Brain microvascular endothelial cell (primary cell): ENCODE data around the gene TFPI2.

Experiments used
- DNase-seq: peaks from one replicate; pipeline ENCODE4 v3.0.0-alpha.2; 2020
- H3K27ac ChIP-seq: fragments of 250-450 bp; sonication (Bioruptor Pico); 2 replicates; pipeline ENCODE4 v1.5.1; 2020; ENCODE audit warnings: mild to moderate bottlenecking, moderate library complexity
- H3K27me3 ChIP-seq: fragments of 250-450 bp; sonication (Bioruptor Pico); replicated peaks from 2 replicates; pipeline ENCODE4 v1.5.1; 2020; ENCODE audit warnings: mild to moderate bottlenecking
- H3K36me3 ChIP-seq: fragments of 250-450 bp; sonication (Bioruptor Pico); replicated peaks from 2 replicates; pipeline ENCODE4 v1.5.1; 2020; ENCODE audit warnings: mild to moderate bottlenecking
- H3K4me3 ChIP-seq: 2 replicates; pipeline ENCODE4 v1.5.1; 2011; ENCODE audit warnings: low read depth, mild to moderate bottlenecking, control low read depth, low read length, moderate library complexity
- CTCF ChIP-seq: IDR thresholded peaks from 2 replicates; pipeline ENCODE4 v1.5.1; 2011; ENCODE audit warnings: low read depth, mild to moderate bottlenecking, moderate library complexity, low read length, control low read depth, inconsistent platforms; ENCODE audit errors: missing control alignments
- in situ Hi-C: cut with HindIII; loops from 2 replicates; pipeline ENCODE4 v1.10.0; 2017; ENCODE audit warnings: low sequenced_read_pairs, low pct_ligation_motif_present

The TFPI2 gene

GRCh38 chr7:93889261-93889660 lies 1.3 kb downstream of the TFPI2 start:
- Histone ChIP-seq H3K27me3 (no peaks in the 10 kb centered on the region), H3K4me3 (peak overlapping the region; percentile 79), H3K36me3 (no peaks in the 10 kb centered on the region), H3K27ac (peak overlapping the region; percentile 73)
- no peak for TF ChIP-seq CTCF
- DNase-seq: peak; percentile 58
- in situ Hi-C loops: no loop called here

GRCh38 chr7:93884541-93884940 lies 6.0 kb downstream of the TFPI2 start:
- DNase-seq: no peak
- Histone ChIP-seq H3K27ac (no peak overlapping the region), H3K4me3 (no peak overlapping the region), H3K27me3 (no peaks in the 10 kb centered on the region), H3K36me3 (no peaks in the 10 kb centered on the region)
- TF ChIP-seq CTCF: no peak
- in situ Hi-C loops: no loop called here

GRCh38 chr7:93883917-93884345 lies 6.6 kb downstream of the TFPI2 start:
- Histone ChIP-seq H3K27ac (no peak overlapping the region), H3K36me3 (no peaks in the 10 kb centered on the region), H3K4me3 (no peak overlapping the region), H3K27me3 (no peaks in the 10 kb centered on the region)
- TF ChIP-seq CTCF: no peak
- in situ Hi-C loops: no loop called here
- peak; percentile 21 for DNase-seq

- H3K27me3 ChIP-seq: no peaks in the 10 kb centered on the region
- TF ChIP-seq CTCF: no peak
- H3K36me3 ChIP-seq: no peaks in the 10 kb centered on the region
- in situ Hi-C loops: no loop called here
- peak overlapping the region; percentile 6 for H3K27ac ChIP-seq
- DNase-seq: peak; percentile 29
- H3K4me3 ChIP-seq: no peak overlapping the region
Observed at GRCh38 chr7:93883078-93883916, 7.3 kb downstream of the TFPI2 start.

- Histone ChIP-seq H3K27ac (no peak overlapping the region), H3K36me3 (no peaks in the 10 kb centered on the region), H3K4me3 (no peak overlapping the region), H3K27me3 (no peaks in the 10 kb centered on the region)
- in situ Hi-C loops: no loop called here
- no peak for DNase-seq
- no peak for TF ChIP-seq CTCF
Observed at GRCh38 chr7:93882468-93882867, 8.1 kb downstream of the TFPI2 start.

GRCh38 chr7:93879356-93879755 lies 11.2 kb downstream of the TFPI2 start:
- Histone ChIP-seq H3K27ac (no peak overlapping the region), H3K27me3 (no peaks in the 10 kb centered on the region), H3K36me3 (no peaks in the 10 kb centered on the region), H3K4me3 (no peak overlapping the region)
- in situ Hi-C loops: no loop called here
- no peak for DNase-seq
- no peak for TF ChIP-seq CTCF
